Measurements from ENCODE around the gene CCDC170. TPM values are rescaled to one million over a fixed set of nuclear protein-coding genes. Genes with fewer than 3 reads are reported as not detected.

Gene CCDC170
- polyA plus RNA-seq, 1 of the 3 experiments (the other 2 are of a cell fraction) = not detected

GRCh38 chr6:151639750-151640149 lies 145.9 kb downstream of the CCDC170 start:
- Histone ChIP-seq H3K36me3 (replicated peaks in 1 of 2; ENCODE audit: control insufficient read depth in 1 of 2, insufficient read depth in 2 of 2, low read length in 1 of 2) (no peaks in the 10 kb centered on the region), H4K20me1 (ENCODE audit: insufficient read depth) (no peaks in the 10 kb centered on the region), H2AFZ (ENCODE audit: low read depth) (no peak overlapping the region), H3K27ac (ENCODE audit: low read depth in 2 of 2, low read length in 1 of 2) (no peak overlapping the region), H3K9me2 (no peaks in the 10 kb centered on the region), H3K9me3 (no peaks in the 10 kb centered on the region), H3K4me2 (no peak overlapping the region), H3K9ac (no peak overlapping the region), H3K79me2 (ENCODE audit: insufficient read depth) (no peaks in the 10 kb centered on the region), H3K27me3 (ENCODE audit: insufficient read depth) (no peaks in the 10 kb centered on the region), H3F3A (replicated peaks; ENCODE audit: insufficient read depth) (no peaks in the 10 kb centered on the region), H3K4me1 (ENCODE audit: control insufficient read depth in 1 of 2, insufficient read depth in 2 of 2, low read depth in 1 of 2, low read length in 1 of 2) (no peaks in the 10 kb centered on the region), H3K4me3 (ENCODE audit: low read depth in 2 of 2, low read length in 1 of 2) (no peak overlapping the region)
- TF ChIP-seq GABPA (IDR thresholded peaks at IDR 0.05; ENCODE audit: low read depth) (no peak), GATA2 (CRISPR knock-in tag; IDR thresholded peaks at IDR 0.05) (no peak), SMC3 (IDR thresholded peaks at IDR 0.05; ENCODE audit: low read depth, low read length) (no peak), YY1 (IDR thresholded peaks at IDR 0.05; ENCODE audit: low read depth) (no peak), NRF1 (IDR thresholded peaks at IDR 0.05; ENCODE audit: low read depth, low read length) (no peak), FOXM1 (IDR thresholded peaks at IDR 0.05; ENCODE audit: low read depth) (no peak), FOXJ3 (CRISPR knock-in tag; IDR thresholded peaks at IDR 0.05) (no peak), TEAD4 (IDR thresholded peaks at IDR 0.05; ENCODE audit: borderline replicate concordance, insufficient read depth) (no peak), CHD2 (IDR thresholded peaks at IDR 0.05; ENCODE audit: low read length, partially characterized antibody) (no peak), TAF1 (IDR thresholded peaks at IDR 0.05; ENCODE audit: borderline replicate concordance, low read depth, low read length) (no peak)
- TF ChIP-seq, protein P1, sequence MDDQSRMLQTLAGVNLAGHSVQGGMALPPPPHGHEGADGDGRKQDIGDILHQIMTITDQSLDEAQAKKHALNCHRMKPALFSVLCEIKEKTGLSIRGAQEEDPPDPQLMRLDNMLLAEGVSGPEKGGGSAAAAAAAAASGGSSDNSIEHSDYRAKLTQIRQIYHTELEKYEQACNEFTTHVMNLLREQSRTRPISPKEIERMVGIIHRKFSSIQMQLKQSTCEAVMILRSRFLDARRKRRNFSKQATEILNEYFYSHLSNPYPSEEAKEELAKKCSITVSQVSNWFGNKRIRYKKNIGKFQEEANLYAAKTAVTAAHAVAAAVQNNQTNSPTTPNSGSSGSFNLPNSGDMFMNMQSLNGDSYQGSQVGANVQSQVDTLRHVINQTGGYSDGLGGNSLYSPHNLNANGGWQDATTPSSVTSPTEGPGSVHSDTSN (IDR thresholded peaks at IDR 0.05) = no peak
- TF ChIP-seq, protein P2, sequence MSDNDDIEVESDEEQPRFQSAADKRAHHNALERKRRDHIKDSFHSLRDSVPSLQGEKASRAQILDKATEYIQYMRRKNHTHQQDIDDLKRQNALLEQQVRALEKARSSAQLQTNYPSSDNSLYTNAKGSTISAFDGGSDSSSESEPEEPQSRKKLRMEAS (IDR thresholded peaks at IDR 0.05; ENCODE audit: low read depth) = no peak
- TF ChIP-seq, protein P3, sequence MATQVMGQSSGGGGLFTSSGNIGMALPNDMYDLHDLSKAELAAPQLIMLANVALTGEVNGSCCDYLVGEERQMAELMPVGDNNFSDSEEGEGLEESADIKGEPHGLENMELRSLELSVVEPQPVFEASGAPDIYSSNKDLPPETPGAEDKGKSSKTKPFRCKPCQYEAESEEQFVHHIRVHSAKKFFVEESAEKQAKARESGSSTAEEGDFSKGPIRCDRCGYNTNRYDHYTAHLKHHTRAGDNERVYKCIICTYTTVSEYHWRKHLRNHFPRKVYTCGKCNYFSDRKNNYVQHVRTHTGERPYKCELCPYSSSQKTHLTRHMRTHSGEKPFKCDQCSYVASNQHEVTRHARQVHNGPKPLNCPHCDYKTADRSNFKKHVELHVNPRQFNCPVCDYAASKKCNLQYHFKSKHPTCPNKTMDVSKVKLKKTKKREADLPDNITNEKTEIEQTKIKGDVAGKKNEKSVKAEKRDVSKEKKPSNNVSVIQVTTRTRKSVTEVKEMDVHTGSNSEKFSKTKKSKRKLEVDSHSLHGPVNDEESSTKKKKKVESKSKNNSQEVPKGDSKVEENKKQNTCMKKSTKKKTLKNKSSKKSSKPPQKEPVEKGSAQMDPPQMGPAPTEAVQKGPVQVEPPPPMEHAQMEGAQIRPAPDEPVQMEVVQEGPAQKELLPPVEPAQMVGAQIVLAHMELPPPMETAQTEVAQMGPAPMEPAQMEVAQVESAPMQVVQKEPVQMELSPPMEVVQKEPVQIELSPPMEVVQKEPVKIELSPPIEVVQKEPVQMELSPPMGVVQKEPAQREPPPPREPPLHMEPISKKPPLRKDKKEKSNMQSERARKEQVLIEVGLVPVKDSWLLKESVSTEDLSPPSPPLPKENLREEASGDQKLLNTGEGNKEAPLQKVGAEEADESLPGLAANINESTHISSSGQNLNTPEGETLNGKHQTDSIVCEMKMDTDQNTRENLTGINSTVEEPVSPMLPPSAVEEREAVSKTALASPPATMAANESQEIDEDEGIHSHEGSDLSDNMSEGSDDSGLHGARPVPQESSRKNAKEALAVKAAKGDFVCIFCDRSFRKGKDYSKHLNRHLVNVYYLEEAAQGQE (IDR thresholded peaks at IDR 0.05; ENCODE audit: low read depth, low read length) = no peak
- 0% methylated on average over 1 of the region's 1 CpG for WGBS (ENCODE audit: low lambda C conversion rate)
- ChIA-PET CTCF (interaction anchor here (0.6 kb wide), 1 partner anchor 825 kb away, joined by 3 read pairs; no protein-coding TSS in a partner anchor), POLR2A (no interaction called here)
- no peak for DNase-seq

- Histone ChIP-seq H3K4me2 (no peak overlapping the region), H3K9me3 (no peaks in the 10 kb centered on the region), H3K79me2 (ENCODE audit: insufficient read depth) (no peaks in the 10 kb centered on the region), H3K4me3 (ENCODE audit: low read depth in 2 of 2, low read length in 1 of 2) (no peak overlapping the region), H3K27ac (ENCODE audit: low read depth in 2 of 2, low read length in 1 of 2) (no peak overlapping the region), H3K4me1 (ENCODE audit: control insufficient read depth in 1 of 2, insufficient read depth in 2 of 2, low read depth in 1 of 2, low read length in 1 of 2) (no peaks in the 10 kb centered on the region), H2AFZ (ENCODE audit: low read depth) (no peak overlapping the region), H3K36me3 (replicated peaks in 1 of 2; ENCODE audit: control insufficient read depth in 1 of 2, insufficient read depth in 2 of 2, low read length in 1 of 2) (no peaks in the 10 kb centered on the region), H3K9ac (no peak overlapping the region), H3K27me3 (ENCODE audit: insufficient read depth) (no peaks in the 10 kb centered on the region), H4K20me1 (ENCODE audit: insufficient read depth) (no peaks in the 10 kb centered on the region), H3K9me2 (no peaks in the 10 kb centered on the region), H3F3A (replicated peaks; ENCODE audit: insufficient read depth) (no peaks in the 10 kb centered on the region)
- ChIA-PET POLR2A (no interaction called here), CTCF (no interaction called here)
- no peak for DNase-seq
- 34% methylated on average over 3 of the region's 3 CpGs for WGBS (ENCODE audit: low lambda C conversion rate)
- TF ChIP-seq MXI1 (IDR thresholded peaks at IDR 0.05; ENCODE audit: low read depth, low read length) = no peak
- no peak for TF ChIP-seq FOXM1 (IDR thresholded peaks at IDR 0.05; ENCODE audit: low read depth)
- no peak for TF ChIP-seq RCOR1 (IDR thresholded peaks at IDR 0.05; ENCODE audit: low read length)
- TF ChIP-seq TCF12 (IDR thresholded peaks at IDR 0.05) = no peak
- TF ChIP-seq SIN3A (IDR thresholded peaks at IDR 0.05; ENCODE audit: borderline replicate concordance, low read depth, low read length) = no peak
- TF ChIP-seq JUND (IDR thresholded peaks at IDR 0.05) = no peak
- TF ChIP-seq, protein P4, sequence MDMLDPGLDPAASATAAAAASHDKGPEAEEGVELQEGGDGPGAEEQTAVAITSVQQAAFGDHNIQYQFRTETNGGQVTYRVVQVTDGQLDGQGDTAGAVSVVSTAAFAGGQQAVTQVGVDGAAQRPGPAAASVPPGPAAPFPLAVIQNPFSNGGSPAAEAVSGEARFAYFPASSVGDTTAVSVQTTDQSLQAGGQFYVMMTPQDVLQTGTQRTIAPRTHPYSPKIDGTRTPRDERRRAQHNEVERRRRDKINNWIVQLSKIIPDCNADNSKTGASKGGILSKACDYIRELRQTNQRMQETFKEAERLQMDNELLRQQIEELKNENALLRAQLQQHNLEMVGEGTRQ (IDR thresholded peaks at IDR 0.05; ENCODE audit: borderline replicate concordance, low read depth, low read length) = no peak
- no peak for TF ChIP-seq EZH2phosphoT487 (IDR thresholded peaks at IDR 0.05; ENCODE audit: borderline replicate concordance, low read depth)
- no peak for TF ChIP-seq SMC3 (IDR thresholded peaks at IDR 0.05; ENCODE audit: low read depth, low read length)
- TF ChIP-seq TEAD4 (IDR thresholded peaks at IDR 0.05; ENCODE audit: borderline replicate concordance, insufficient read depth) = no peak
- no peak for TF ChIP-seq ZBTB33 (IDR thresholded peaks at IDR 0.05; ENCODE audit: borderline replicate concordance, low read depth)
- TF ChIP-seq RFX5 (IDR thresholded peaks at IDR 0.05; ENCODE audit: low read length) = no peak
These were observed 147.2 kb downstream of the CCDC170 start for GRCh38 chr6:151641028-151641427.
